Gastroesophageal sphincter (tissue), 3 donors: ENCODE measurements around the gene SIRT2.

Experiments
- CTCF ChIP-seq, 4 experiments: fragments of 200-600 bp in 2 of 4; fragments of 450-650 bp in 2 of 4; sonication (generic) in 1 of 4; IDR thresholded peaks; one replicate each; pipeline ENCODE4 v1.5.1; 2017 to 2019; ENCODE audit warnings: antibody characterized with exemption in 4 of 4, mild to moderate bottlenecking in 2 of 4, moderate library complexity in 2 of 4
- EP300 ChIP-seq: sonication (generic); formaldehyde crosslinking; IDR thresholded peaks from one replicate; pipeline ENCODE4 v1.6.1; 2017; ENCODE audit warnings: antibody characterized with exemption, mild to moderate bottlenecking
- POLR2A ChIP-seq, 2 donors: fragments of 450-650 bp; IDR thresholded peaks; one replicate each; pipeline ENCODE4 v1.6.1; 2017; ENCODE audit warnings: antibody characterized with exemption in 2 of 2, mild to moderate bottlenecking in 2 of 2, moderate library complexity in 1 of 2
- POLR2AphosphoS5 ChIP-seq: sonication (generic); formaldehyde crosslinking; IDR thresholded peaks from one replicate; pipeline ENCODE4 v1.6.1; 2017; ENCODE audit warnings: antibody characterized with exemption

GRCh38 chr19:38843175-38843758 lies 56.2 kb downstream of the SIRT2 start:
- TF ChIP-seq CTCF (IDR thresholded peaks at IDR 0.05) (no peak), POLR2A (IDR thresholded peaks at IDR 0.05) (no peak), EP300 (no peak), POLR2AphosphoS5 (no peak)
